Stimulated activated CD8-positive, alpha-beta memory T cell treated with anti-CD3 and anti-CD28 coated beads, Interleukin-2, amount 100 ng/mL, for 1 hour (primary cell): ENCODE results near the gene ELP2.
"Not testable (repeated sequence)": the region's sequence is repeated elsewhere in the genome, so short reads cannot be mapped to it uniquely, and the experiment has no call there.

Experiments
- DNase-seq, 2 donors: peaks; one replicate each; pipeline ENCODE4 v3.0.0-alpha.2; 2020; ENCODE audit warnings: low read depth in 2 of 2

Gene ELP2

GRCh38 chr18:36188916-36189315 lies 59.2 kb downstream of the ELP2 start:
- no peak for DNase-seq

GRCh38 chr18:36189486-36189885 lies 59.8 kb downstream of the ELP2 start:
- no peak for DNase-seq

- no peak for DNase-seq
These were observed 61.6 kb downstream of the ELP2 start for GRCh38 chr18:36191286-36191685.

GRCh38 chr18:36191711-36192110 lies 62.0 kb downstream of the ELP2 start:
- no peak for DNase-seq

- DNase-seq = no peak
These were observed 65.1 kb downstream of the ELP2 start for GRCh38 chr18:36194600-36195315.

GRCh38 chr18:36195427-36196122 lies 65.9 kb downstream of the ELP2 start:
- no peak for DNase-seq

- no peak for DNase-seq
These were observed 66.7 kb downstream of the ELP2 start for GRCh38 chr18:36196238-36196995.

- no peak for DNase-seq
These were observed 67.9 kb downstream of the ELP2 start for GRCh38 chr18:36197511-36198166.

- DNase-seq = no peak
These were observed 70.1 kb downstream of the ELP2 start for GRCh38 chr18:36199691-36200295.

- no peak for DNase-seq
These were observed 70.7 kb downstream of the ELP2 start for GRCh38 chr18:36200354-36200771.

GRCh38 chr18:36201765-36202164 lies 72.1 kb downstream of the ELP2 start:
- DNase-seq = no peak

- no peak for DNase-seq
These were observed 73.7 kb downstream of the ELP2 start for GRCh38 chr18:36203360-36203895.

- DNase-seq = no peak
These were observed 75.5 kb downstream of the ELP2 start for GRCh38 chr18:36205166-36205565.

GRCh38 chr18:36207303-36207702 lies 77.6 kb downstream of the ELP2 start:
- DNase-seq = no peak

- DNase-seq = not testable (repeated sequence)
These were observed 78.3 kb downstream of the ELP2 start for GRCh38 chr18:36207969-36208368.

- DNase-seq = no peak
These were observed 81.9 kb downstream of the ELP2 start for GRCh38 chr18:36211612-36212065.

GRCh38 chr18:36212301-36213171 lies 82.8 kb downstream of the ELP2 start:
- no peak for DNase-seq

GRCh38 chr18:36214811-36215210 lies 85.1 kb downstream of the ELP2 start:
- no peak for DNase-seq

GRCh38 chr18:36215577-36215976 lies 85.9 kb downstream of the ELP2 start:
- DNase-seq = no peak

GRCh38 chr18:36217348-36217747 lies 87.6 kb downstream of the ELP2 start:
- DNase-seq = no peak
